ENCODE data around the gene ATP8B1.

ATP8B1 gene

DNA sequence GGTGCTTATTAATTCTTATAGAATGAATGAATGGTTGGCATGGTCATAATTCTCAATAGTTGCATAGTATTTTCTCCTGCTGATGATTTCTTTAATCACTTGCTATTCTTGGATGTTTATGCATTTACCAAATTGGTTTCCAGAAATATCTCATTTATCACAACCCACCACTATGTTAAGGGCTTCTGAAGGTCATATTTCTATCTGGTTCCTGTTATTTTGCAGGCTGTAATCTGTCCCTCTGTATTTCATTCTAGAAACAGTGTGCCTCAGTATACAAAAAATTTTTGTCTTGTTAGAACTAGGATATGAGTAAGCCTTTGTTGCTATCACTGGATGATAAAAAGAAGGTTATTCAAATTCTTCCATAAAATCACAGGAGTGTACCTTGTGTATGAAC is 6.1 kb upstream of the ATP8B1 start:
- no peak overlapping the region for H3K4me3 Mint-ChIP-seq
- H3K9me3 Mint-ChIP-seq: peaks cover 10% of the 10 kb centered on the region
- H3K36me3 Mint-ChIP-seq: peaks cover 14% of the 10 kb centered on the region
- ATAC-seq (ENCODE audit: low read depth) (no peak), DNase-seq (ENCODE audit: low spot score in 2 of 2) (no peak)
- peaks cover 3% of the 10 kb centered on the region for H3K4me1 Mint-ChIP-seq
- no peak overlapping the region for H3K27ac Mint-ChIP-seq
- H3K27me3 Mint-ChIP-seq: peaks cover 3% of the 10 kb centered on the region

DNA sequence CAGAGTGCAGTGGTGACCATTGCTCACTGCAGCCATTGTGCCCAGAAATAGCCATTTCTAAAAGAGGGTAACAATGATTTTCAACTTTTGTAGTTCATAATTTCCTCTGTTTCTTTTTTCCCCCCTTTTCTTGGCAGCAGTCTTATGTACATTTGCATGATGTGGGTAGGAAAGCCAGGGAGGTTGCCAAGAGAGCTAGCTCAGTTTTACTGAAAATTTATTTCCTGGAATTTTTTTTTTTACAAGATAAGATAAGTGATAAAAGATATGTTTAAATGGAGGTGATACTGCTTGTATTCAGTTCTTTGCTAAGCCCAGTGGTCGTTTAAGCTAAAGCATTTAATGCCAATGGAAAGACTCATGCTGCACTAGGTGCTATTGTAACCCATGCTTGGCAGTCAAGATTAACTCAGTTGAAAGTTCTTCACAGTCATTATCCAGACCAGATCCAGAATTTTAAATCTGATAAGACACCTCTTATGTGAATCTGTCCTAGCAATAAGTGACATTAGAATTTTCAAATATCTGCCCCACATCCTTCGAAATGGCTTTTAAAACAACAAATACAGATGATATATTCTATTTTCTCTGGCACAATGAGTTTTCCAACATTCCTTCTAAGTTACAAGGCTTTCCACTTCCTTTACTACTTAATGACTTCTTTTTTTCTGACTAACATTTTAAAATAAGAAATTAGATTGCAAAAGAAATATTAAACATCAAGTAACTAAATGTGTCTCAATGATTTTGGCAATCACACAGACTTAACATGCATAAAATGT is 4.4 kb upstream of the ATP8B1 start:
- Mint-ChIP-seq H3K36me3 (peaks cover 7% of the 10 kb centered on the region), H3K27me3 (peaks cover 5% of the 10 kb centered on the region), H3K4me3 (no peak overlapping the region), H3K9me3 (peaks cover 3% of the 10 kb centered on the region), H3K4me1 (peaks cover 5% of the 10 kb centered on the region), H3K27ac (no peak overlapping the region)
- DNase-seq (ENCODE audit: low spot score in 2 of 2) (no peak), ATAC-seq (ENCODE audit: low read depth) (no peak)

DNA sequence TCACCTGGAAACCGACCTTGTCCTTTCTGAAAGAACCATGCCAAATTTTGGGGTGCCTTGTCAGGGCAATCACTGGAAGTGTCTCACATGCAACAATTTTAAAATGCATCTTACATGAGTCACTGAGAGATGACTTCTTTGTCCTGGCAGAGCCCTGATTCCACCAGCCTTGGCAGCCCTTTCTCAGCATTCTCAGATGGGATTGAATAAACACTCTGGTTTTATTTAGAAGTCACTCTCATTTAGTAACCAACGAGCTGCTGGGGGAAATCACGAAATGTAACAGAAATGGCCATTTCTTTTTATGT is 3.8 kb upstream of the ATP8B1 start:
- Mint-ChIP-seq H3K4me3 (no peak overlapping the region), H3K27ac (no peak overlapping the region), H3K36me3 (peaks cover 7% of the 10 kb centered on the region), H3K27me3 (peaks cover 7% of the 10 kb centered on the region), H3K9me3 (peaks cover 3% of the 10 kb centered on the region), H3K4me1 (peaks cover 9% of the 10 kb centered on the region)
- DNase-seq (ENCODE audit: low spot score in 2 of 2) (no peak), ATAC-seq (ENCODE audit: low read depth) (no peak)

DNA sequence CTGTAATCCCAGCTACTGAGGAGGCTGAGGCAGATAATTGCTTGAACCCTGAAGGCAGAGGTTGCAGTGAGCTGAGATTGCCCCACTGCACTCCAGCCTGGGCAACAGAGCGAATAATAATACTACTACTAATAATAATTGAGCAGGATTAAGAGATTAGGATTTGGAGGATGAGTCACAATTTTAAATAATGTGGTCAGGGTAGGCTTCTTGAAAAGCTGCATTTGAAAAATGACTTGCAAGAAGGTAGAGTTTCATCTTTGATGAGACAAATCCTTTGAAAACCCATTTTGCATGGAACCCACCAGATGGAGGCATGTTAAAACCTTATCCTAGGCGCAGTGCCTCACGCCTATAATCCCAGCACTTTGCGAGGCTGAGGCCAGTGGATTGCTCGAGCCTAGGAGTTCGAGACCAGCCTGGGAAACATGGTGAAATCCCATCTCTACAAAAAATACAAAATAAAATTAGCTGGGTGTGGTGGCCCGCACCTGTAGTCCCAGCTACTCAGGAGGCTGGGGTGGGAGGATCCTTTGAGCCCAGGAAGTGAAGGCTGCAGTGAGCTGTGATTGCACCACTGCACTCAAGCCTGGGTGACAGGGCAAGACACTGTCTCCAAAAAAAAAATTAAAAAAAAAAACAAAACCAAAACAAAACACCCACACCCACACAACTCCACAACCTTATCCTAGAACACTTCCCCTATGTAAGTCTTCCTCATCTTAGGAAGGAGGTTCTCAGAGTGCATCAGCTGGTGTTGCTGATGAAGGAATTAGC is 3.3 kb upstream of the ATP8B1 start:
- no peak overlapping the region for H3K27ac Mint-ChIP-seq
- H3K4me1 Mint-ChIP-seq: peaks cover 13% of the 10 kb centered on the region
- H3K36me3 Mint-ChIP-seq: peaks cover 5% of the 10 kb centered on the region
- no peak overlapping the region for H3K4me3 Mint-ChIP-seq
- ATAC-seq (ENCODE audit: low read depth): no peak
- DNase-seq (ENCODE audit: low spot score in 2 of 2): no peak
- H3K9me3 Mint-ChIP-seq: peaks cover under 1% of the 10 kb centered on the region
- H3K27me3 Mint-ChIP-seq: peaks cover 10% of the 10 kb centered on the region

DNA sequence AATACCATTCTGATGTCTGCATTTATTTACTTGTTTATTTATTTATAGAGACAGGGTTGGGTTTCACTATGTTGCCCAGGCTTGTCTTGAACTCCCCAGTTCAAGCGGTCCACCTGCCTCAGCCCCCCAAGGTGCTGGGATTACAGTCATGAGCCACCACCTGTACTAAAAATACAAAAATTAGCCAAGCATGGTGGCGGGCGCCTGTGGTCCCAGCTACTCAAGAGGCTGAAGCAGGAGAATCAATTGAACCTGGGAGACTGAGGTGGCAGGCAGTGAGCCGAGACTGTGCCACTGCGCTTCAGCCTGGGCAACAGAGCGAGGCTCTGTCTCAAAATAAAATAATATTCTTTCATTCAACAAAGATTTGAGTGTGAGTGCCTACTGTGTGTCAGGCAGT is 2.0 kb upstream of the ATP8B1 start:
- no peaks in the 10 kb centered on the region for H3K9me3 Mint-ChIP-seq
- H3K4me1 Mint-ChIP-seq: peaks cover 16% of the 10 kb centered on the region
- peaks cover 15% of the 10 kb centered on the region for H3K27me3 Mint-ChIP-seq
- H3K36me3 Mint-ChIP-seq: peaks cover 2% of the 10 kb centered on the region
- no peak for ATAC-seq (ENCODE audit: low read depth)
- no peak overlapping the region for H3K27ac Mint-ChIP-seq
- no peak overlapping the region for H3K4me3 Mint-ChIP-seq
- no peak for DNase-seq (ENCODE audit: low spot score in 2 of 2)

- no peak for DNase-seq (ENCODE audit: low spot score in 2 of 2)
- Mint-ChIP-seq H3K36me3 (peaks cover 2% of the 10 kb centered on the region), H3K4me3 (no peak overlapping the region), H3K9me3 (no peaks in the 10 kb centered on the region), H3K27me3 (peaks cover 15% of the 10 kb centered on the region), H3K4me1 (peaks cover 16% of the 10 kb centered on the region), H3K27ac (no peak overlapping the region)
- ATAC-seq (ENCODE audit: low read depth): no peak
Measured at GRCh38 chr18:57804557-57804956, 1.4 kb upstream of the ATP8B1 start.

DNA sequence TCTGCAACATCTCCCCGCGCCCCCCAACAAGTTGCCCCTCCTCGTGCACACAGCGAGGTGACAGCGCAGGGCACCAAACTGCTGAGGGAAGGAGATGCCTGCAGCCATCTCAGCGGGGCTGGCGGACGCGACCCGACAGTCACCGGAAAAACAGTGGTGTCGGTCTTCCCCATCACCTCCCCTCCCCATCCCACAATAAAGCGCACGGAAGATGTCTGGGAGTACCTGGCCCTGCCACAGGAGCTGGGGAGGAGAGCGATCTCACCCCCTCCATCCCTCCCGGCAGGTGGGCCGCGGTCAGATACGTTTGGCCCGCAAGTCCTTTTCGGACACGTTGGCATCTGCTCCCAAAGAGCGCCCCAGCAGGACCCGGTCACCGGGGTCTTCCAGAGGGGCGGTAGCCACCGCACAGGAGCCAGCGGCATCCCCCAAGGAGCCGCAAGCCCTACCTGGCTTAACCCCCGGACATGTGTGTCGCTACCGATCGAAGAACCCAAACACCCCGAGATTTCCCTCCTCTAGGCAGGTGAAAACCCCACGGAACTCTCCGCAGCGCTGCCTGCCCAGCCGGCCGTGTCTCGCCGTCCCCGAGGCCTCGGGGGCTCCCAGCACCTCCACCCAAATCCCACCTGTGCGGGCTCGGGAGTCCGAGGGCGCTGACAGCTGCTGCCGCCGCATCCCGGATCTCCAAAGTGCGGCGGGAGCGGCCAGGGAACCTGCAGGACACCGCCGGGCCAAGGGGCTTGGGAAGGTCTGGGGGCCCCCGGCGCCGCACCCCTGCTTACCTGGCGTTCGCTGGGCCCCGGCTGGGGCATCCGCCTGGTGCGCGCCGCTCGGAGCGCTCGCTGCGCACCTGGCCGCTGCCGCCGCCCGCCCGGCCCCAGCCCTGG is 657 bp downstream of the ATP8B1 start:
- DNase-seq (ENCODE audit: low spot score in 2 of 2) (peak; percentile 21 to 39), ATAC-seq (ENCODE audit: low read depth) (peak; percentile 70)
- no peaks in the 10 kb centered on the region for H3K9me3 Mint-ChIP-seq
- H3K4me3 Mint-ChIP-seq: peak overlapping the region; percentile 82
- H3K27ac Mint-ChIP-seq: no peak overlapping the region
- H3K4me1 Mint-ChIP-seq: peaks cover 16% of the 10 kb centered on the region
- H3K27me3 Mint-ChIP-seq: peaks cover 15% of the 10 kb centered on the region
- H3K36me3 Mint-ChIP-seq: peaks cover 2% of the 10 kb centered on the region

- H3K27ac Mint-ChIP-seq: no peak overlapping the region
Measured at GRCh38 chr18:57801761-57802212, 1.3 kb downstream of the ATP8B1 start.

DNA sequence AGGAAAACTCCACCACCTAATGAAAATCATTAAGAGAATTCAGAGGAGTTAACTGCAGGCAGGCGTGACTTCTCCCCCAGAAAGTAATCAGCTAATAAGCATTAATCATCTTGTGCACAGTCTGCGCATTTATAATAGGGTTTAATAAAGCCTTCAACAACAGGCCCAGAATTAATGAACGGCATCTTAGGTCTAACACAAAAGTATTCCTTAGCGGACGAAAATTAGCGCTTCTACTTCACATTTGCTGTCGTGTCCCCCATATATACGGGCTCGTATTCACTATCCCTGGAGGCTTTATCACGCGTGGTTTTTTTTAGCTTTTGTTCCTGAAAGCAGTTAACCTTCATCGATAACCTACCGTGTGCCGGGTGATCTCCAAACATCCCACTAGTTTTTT is 1.8 kb downstream of the ATP8B1 start:
- DNase-seq (ENCODE audit: low spot score in 2 of 2): no peak
- no peak for ATAC-seq (ENCODE audit: low read depth)
- Mint-ChIP-seq H3K4me3 (peak overlapping the region; percentile 82), H3K27ac (no peak overlapping the region), H3K27me3 (peaks cover 15% of the 10 kb centered on the region), H3K9me3 (no peaks in the 10 kb centered on the region), H3K36me3 (peaks cover 8% of the 10 kb centered on the region), H3K4me1 (peaks cover 16% of the 10 kb centered on the region)

More at GRCh38 chr18:57801761-57802212, 1.3 kb downstream of the ATP8B1 start:
- peaks cover 16% of the 10 kb centered on the region for H3K4me1 Mint-ChIP-seq
- H3K36me3 Mint-ChIP-seq: peaks cover 6% of the 10 kb centered on the region
- DNase-seq (ENCODE audit: low spot score in 2 of 2) (no peak), ATAC-seq (ENCODE audit: low read depth) (peak; percentile 6)
- H3K27me3 Mint-ChIP-seq: peaks cover 15% of the 10 kb centered on the region
- peak overlapping the region; percentile 82 for H3K4me3 Mint-ChIP-seq
- H3K9me3 Mint-ChIP-seq: no peaks in the 10 kb centered on the region

- Mint-ChIP-seq H3K27ac (no peak overlapping the region), H3K27me3 (peaks cover 13% of the 10 kb centered on the region), H3K9me3 (no peaks in the 10 kb centered on the region), H3K4me3 (no peak overlapping the region), H3K4me1 (peaks cover 13% of the 10 kb centered on the region), H3K36me3 (peaks cover 14% of the 10 kb centered on the region)
- ATAC-seq (ENCODE audit: low read depth) (no peak), DNase-seq (ENCODE audit: low spot score in 2 of 2) (no peak)
Measured at GRCh38 chr18:57798713-57799373, 4.3 kb downstream of the ATP8B1 start.

DNA sequence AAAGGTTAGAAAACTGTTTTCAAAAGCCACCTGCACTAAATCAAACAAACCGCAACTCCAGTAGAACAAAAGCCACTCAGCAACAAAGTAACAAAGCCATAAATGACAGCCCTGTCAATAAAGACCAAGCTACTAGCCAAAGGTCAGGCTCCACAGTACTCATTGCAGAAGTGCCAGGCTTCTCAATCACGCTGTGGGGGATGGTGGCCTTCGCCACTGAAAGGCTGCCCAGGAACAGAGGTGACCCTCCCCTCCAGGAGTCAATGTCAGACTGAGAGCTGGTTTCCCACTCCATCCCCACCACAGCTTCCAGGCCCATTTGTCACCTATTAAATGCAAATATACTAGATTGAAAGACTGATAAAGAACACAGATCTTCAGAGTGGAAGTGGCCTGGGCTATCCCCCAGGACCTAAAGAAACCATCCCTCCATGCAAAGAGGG is 5.9 kb downstream of the ATP8B1 start:
- H3K36me3 Mint-ChIP-seq: peaks cover 22% of the 10 kb centered on the region
- ATAC-seq (ENCODE audit: low read depth) (no peak), DNase-seq (ENCODE audit: low spot score in 2 of 2) (no peak)
- H3K27ac Mint-ChIP-seq: no peak overlapping the region
- no peak overlapping the region for H3K4me3 Mint-ChIP-seq
- H3K27me3 Mint-ChIP-seq: peaks cover 10% of the 10 kb centered on the region
- H3K9me3 Mint-ChIP-seq: no peaks in the 10 kb centered on the region
- H3K4me1 Mint-ChIP-seq: peaks cover 10% of the 10 kb centered on the region

DNA sequence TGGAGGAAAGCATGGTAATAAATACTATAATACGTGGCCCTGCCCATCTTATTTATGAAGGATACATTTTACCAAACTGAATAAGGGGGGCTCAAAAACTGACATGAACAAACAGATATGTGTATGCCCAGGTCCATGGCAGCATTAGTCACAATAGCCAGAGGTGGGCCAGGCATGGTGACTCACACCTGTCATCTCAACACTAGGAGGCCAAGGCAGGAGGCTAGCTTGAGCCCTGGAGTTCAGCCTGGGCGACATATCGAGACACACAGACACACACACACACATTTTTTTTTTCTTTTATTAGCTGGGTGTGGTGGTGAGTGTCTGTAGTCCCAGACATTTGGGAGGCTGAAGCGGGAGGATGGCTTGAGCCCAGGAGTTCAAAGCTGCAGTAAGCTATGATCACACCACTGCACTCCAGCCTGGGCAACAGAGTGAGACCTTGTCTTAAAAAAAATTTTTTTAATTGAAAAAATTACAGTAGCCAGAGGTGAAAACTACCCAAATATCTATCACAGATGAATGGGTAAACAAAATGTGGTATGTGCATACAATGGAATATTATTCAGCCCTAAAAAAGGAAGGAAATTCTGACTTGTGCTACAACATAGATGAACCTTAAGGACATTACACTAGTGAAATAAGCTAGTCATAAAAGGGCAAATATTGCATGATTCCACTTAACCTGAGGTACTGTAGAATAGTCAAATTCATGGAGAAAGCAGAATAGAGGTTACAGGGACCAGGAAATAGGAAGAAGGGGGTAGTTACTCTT is 8.0 kb downstream of the ATP8B1 start:
- ATAC-seq (ENCODE audit: low read depth) (no peak), DNase-seq (ENCODE audit: low spot score in 2 of 2) (no peak)
- H3K4me3 Mint-ChIP-seq: no peak overlapping the region
- H3K4me1 Mint-ChIP-seq: no peaks in the 10 kb centered on the region
- H3K27me3 Mint-ChIP-seq: no peaks in the 10 kb centered on the region
- H3K9me3 Mint-ChIP-seq: no peaks in the 10 kb centered on the region
- H3K36me3 Mint-ChIP-seq: peaks cover 30% of the 10 kb centered on the region
- H3K27ac Mint-ChIP-seq: no peak overlapping the region
